ENCODE data around the gene FAM72A.
"Not testable (repeated sequence)": the region's sequence is repeated elsewhere in the genome, so short reads cannot be mapped to it uniquely, and the experiment has no call there.

FAM72A gene

DNA sequence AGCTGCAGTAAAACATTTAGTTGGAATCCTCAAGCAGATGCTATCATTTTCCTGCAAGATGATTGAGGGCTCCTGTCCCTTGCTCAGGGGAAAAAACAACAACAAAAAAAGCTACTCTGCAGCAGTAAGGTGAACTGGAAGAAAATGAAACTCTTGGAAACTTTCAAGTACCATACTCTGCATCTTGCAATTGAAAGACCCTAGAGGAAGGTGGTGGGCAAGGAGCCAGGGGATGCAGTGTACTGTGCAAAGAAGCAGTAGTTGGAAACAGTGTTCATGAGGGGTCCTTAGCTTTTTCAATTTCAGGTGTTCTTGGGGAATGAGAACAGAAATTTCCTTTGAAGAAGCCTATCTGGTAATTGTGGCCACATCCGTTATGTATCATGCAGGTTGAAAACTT is 8.2 kb upstream of the FAM72A start:
- not testable (repeated sequence) for DNase-seq

DNA sequence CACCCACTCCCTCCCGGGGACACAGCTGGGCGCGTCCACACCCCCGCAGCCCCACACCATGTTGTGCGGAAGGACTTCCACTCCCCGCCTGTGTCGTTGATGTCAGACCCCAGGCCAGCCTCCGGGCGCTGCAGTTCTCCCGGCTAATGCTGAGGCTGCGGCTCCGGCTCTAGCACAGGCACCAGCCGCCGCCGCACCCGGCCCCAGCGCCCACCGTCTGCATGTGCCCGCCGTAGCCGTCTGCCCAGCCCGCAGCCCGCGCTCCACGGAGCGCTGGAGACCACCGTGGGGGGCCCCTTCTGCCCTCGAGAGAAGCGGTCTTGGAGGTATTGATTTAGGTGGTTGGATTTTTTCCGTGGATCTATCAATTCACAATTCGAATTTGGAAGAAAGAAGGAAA is 2.9 kb upstream of the FAM72A start:
- not testable (repeated sequence) for DNase-seq

DNA sequence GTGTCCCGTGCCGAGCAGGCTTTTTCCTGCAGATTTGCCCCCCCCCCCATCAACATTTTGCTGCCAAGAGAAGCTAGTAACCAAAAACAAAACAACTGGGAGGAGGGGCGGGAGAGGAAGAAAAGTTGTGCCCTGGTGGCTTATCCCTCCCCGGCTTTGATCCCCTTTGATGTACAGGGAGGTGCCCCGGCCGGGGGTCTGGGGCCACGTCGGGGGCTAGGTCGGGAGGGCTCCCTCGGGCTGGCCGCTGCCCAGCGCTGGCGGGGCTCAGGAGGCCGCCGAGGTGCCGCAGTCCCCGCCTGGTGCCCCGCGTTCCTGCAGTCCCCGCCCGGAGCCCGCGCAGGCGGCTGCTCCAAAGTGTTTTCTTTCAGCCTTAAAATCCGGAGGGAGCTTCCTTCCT is 2.2 kb upstream of the FAM72A start:
- not testable (repeated sequence) for DNase-seq

DNA sequence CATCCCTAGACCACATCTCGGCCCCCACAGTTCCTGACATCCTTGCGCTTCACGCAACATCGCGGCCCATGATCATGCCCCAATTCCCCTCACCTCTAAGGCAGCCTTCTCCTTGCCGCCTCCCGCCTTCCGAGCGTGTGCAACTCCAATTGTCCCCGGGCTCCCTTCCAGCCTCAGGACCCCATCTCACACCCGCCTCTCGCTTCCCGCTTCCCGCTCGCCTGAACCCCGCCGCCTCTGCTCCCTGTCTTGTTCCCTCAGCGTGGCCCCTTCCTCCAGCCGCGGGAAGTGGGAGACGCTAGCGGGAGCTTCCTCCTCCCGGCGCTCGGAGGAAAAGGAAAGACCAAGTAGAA is 1.5 kb upstream of the FAM72A start:
- DNase-seq: not testable (repeated sequence)

DNA sequence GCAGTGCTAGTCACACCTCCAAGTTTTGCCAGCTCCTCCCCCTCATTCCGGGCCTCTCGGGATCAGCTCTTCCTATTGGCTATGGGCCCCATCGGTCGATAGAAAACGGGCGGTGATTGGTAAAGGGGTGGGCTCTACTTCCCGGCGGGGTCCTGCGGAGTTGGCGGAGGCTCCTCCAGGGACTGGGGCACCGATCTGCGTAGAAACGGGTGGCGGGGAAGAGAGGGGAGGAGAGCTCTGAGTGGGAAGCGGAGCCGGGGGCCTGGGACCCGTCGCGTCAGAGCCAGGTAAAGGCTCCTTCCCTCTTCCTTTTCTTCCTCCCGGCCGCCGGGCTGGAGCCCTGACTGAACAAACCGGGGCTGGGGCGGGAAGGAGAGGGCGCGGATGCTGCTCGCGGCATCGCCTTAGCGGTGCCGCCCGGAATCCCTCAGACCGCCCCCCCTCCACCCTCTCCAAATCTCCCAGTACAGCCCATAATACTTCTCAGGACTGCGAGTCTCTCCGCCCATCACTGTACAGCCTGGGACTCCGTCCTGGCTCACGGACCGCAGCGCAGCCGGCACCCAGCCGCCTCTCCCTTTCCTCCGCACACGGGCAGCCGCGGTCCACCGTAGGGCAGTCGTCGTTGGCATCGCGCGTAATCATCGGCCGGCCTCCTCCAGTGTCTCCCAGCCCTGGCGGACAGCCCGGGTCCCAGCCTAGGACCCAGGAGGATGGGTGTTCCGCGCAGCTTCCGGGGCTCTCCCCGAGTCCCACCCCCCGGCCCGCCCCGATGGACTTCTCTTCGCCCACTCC is 922 bp upstream of the FAM72A start, which contains the start of gene SRGAP2:
SRGAP2 (plus strand) TSS at position 178 of the 795 bp plus-strand sequence. CDS start 2,430 bp downstream, outside the sequence.
- peak; percentile 1 for DNase-seq

DNA sequence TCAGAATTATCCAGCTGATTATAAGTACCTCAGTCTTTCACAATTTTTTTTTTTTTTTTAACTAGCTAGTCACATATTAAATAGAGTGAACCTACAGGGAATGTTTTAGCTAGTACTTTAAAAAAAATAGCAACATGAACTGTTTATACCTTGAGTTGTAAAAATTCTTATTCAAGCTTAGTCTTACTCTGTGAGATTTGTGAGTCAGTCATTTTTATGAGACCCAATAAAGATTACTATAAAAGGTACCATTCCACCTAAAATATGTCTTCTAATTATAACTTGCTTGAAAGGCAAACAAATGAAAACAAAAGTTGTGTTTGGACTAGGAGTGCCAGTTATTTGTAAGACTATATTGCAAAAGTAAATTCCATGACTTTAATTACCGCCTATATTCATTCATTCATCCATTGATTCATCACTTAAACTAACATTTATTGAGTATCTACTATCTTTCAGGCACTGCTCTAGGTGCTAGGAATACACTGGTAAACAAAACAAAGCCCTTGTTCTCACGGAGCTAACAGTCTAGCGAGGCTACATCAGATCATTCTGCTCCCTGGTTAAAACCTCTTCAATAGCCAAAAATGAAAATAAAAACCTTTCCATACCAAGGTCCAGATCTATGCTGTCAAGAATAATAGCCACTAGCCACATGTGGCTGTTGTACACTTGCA is 5.8 kb downstream of the FAM72A start:
- DNase-seq: not testable (repeated sequence)

DNA sequence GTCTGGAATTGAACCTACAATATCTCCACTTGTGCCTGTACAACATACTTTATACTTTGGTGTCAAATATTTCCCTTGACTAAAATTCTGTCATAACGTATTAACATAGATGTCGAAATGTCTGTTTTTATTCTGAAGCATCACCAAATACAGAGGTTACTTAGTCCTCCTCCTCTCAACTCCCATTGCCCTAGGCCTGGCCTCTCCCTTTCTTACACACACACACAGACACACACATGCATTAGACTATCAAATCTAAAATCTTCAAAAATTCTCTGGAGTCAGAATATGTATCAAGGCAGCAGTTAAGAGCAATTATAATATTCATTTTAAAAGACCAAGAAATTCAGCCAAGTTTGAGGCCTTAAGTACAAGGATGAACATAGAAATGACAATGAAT is 7.5 kb downstream of the FAM72A start:
- not testable (repeated sequence) for DNase-seq

DNA sequence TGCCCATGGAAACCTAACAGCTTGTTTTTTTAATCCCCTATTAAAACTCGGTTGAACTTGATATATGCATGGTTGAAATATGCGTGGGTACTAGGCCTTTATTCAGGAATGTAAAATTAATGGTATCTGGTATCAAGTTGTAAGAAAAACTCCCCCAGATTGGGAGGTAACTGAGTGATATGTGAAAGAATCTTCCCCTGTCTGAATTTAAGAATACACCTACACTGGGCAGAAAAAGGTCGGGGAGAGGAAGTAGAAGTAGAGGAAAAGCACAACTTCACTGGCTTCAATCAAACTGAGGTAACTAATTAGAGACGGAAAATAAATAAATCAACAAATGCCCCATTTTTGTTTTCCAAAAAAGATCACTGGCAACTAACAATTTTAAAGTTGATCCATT is 15.8 kb downstream of the FAM72A start:
- DNase-seq: not testable (repeated sequence)

DNA sequence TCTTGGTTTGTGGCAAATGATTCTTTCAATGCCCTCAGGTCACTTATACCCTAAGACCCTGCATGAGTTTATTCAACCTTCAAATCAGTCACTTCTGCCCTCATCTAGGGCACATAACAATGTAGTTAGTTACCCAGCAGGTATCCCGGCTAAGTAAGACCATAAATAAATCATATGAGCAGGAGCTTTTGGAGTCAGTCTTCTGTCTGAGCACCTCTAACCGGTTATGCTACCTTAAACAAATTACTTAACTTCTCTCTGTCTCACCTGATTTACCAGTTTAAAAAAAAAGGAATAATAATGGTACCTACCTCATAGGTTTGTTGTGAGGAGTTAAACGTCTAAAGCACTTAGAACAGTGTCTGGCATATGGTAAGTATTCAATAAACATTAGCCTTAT is 16.9 kb downstream of the FAM72A start:
- DNase-seq: not testable (repeated sequence)

DNA sequence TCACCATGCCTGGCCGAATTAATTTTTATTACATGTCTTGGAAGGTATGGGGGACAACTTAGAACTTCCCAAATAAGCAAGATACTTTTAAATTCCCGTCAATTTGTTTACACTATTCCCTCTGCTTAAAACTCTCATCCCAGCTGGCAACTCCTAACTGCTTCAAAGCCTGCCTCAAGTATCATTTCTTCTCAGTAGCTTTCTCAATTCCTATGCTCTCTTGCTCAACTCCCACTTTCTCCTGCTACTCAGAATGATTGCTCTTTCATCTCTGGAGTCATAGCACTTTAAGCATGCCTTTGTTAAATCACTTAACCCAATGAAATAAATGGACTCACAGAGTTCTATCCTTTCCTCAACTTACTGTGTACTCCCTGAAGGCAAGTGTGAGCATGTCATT is 18.9 kb downstream of the FAM72A start:
- not testable (repeated sequence) for DNase-seq

DNA sequence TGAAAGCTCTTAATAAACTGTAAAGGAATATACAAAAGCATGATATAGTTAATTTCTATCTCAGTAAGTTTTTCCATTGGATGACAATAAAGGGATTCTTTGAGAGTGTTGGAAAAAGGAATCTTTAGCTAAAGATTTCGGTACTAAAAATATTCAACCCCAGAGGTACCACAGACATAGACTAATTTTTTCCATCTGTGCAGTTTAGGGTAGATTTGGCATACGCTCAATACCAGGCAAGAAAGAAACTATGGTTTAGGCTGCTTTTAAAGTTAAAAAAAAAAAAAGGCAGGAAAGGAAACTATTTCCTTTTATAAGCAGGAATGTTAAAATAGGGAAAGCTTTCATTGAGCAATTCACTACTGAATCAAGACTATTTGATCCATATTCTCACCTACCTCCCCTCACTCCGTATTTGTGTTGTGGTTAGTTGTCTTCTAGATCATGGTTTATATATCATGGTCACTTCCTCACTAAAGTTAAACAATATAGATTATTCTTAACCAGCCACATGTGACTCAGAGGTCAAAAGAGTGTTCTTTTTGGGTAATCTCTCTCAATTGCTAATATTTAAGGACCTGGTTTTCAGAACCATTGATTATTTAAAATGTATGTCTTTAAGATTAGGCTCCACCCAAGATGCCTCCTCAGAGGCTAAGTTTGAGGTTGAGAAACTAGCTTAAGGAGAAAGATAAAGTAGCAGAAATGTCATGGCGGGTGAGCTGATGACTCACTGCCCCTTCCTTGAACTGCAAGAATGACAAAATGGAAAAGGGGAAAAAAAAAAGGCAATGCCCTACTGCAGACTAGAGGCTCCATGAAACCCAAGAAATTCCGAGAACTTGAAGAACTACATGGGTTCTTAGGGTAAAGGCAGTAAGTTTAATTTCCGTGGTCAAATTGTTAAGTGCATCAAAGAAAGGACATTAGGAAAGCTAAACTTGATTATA is 20.0 kb downstream of the FAM72A start:
- not testable (repeated sequence) for DNase-seq

DNA sequence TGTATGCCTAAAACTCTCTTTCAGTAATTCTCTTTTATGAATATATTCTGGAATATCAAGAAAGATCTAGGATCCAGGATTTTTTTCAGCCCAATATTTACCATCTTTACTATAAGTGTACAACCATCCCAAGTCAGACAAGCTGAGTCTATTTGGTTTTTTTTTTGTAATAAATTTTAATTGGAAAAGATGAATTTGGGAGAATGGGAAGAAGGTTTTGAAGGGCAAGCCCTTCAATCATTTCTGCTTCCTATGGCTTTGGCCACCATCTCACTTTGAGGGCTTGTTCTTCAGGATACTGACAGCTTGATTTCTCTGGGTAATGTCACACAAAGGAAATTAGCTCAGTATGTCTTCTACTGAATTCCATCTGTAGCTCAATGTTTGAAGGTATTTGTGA is 23.0 kb downstream of the FAM72A start:
- DNase-seq: not testable (repeated sequence)

DNA sequence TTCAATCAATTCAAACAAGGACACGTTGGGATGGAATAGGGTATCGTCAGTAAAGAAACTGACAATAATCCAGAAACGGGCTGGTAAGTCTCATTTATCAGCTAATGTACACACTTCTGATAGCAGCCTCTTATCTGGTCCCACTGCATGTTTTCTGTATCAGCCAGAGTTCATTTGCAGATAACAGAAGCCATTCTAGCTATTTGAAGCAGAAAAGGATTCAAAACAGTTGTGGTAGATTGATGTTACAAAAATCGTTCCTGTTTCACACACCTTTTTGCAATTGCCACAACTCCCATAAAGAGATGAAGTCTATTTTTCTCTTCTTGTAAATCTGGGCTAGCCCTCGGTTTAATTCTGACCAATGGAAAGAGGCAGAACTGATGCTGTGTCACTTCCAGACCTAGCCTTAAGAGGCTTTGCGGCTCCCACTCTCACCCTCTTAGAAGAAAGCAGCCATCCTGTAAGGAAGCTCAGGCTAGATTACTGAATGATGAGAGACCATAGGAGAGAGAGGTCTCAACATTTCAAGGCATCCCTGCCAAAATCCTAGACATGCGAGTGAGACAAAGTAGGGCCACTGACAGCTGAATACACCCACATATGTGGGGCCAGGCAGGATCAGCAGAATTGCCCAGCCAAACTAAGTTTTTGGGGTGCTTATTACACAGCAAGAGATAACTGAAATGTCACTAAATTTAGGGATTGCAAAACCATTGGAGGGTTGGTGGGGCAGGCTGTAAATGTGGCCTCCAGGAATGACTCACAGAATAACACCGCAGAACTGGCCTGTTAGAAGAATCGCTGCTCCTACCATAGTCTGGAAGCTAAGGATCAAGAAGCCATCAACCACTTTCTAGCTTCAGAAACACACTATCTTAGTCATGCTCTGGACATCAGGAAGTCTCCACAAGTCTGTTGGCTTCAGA is 24.3 kb downstream of the FAM72A start:
- not testable (repeated sequence) for DNase-seq

DNA sequence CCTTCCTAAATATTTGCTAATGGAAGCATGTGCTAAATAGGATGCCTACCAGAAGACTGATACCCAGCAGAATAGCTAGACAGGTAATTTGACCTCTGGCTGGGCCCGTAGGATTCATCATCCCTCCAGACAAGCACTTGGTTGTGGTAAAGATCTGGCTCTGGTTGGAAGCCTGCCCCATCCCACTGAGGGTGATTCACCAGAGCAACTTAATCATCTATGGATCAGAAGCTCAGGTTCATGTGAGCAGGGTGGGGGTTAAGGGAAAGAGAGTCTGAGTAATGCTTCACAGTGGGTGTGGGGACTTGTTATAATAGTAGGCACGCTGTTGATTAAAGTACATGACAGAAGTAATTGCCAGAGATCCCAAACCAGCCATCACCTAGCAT is 26.5 kb downstream of the FAM72A start:
- DNase-seq: not testable (repeated sequence)

DNA sequence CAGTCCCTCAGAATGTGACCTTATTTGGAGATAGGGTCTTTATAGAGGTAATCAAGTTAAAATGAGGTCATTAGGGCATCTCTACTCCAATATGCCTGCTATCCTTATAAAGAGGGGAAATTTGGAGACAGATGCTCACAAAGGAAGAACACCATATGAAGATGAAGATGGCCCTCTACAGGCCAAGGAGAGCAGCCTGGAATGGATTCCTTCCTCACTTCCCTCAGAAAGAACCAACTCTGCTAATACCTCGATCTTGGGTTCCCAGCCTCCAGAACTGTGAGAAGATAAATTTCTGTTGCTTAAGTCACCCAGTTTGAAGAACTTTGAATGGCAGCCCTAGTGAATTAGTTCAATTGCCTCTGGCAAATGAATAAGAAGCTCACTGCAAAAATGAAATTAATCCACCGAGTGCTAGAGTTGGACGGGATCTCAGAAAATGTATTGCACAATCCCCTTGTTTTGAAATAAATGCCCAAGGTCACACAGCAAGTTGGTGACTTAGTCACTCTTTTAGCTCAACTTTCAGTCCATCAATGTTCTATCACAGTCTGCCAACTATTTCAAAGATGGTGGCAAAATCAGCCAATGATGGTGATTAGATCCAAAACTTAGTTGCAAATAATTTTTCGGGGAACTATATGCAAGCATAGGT is 27.1 kb downstream of the FAM72A start:
- DNase-seq: not testable (repeated sequence)

DNA sequence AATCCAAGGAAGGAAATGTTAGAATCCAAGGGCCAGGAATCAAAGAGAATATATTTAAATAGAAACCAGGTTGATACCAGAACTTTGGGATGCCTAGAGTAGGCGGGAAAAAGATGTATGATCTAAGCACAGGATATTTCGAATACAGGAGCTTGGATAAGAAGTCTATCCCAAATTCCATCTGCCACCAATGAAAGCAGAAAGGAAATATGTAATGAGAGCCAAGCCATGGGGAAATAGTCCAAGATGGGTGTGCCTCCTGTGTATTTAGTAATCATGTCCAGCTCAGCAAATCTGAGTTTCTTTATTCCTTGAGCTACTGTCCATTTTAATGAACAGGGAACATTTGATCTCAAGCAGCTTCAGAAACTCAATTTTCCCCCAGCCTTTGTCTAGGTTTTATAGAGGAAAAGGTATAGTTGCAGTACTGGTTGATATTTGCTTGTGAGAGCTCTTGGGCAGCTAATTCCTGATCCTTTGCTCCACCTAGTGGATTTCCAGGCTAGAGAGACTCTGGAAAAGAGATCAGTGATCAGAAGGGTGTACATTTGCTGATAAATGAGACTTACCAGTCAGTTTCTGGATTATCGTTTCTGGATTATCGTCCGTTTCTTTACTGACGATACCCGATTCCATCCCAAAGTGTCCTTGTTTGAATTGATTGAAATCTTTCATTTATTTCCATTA is 28.3 kb downstream of the FAM72A start:
- not testable (repeated sequence) for DNase-seq

DNA sequence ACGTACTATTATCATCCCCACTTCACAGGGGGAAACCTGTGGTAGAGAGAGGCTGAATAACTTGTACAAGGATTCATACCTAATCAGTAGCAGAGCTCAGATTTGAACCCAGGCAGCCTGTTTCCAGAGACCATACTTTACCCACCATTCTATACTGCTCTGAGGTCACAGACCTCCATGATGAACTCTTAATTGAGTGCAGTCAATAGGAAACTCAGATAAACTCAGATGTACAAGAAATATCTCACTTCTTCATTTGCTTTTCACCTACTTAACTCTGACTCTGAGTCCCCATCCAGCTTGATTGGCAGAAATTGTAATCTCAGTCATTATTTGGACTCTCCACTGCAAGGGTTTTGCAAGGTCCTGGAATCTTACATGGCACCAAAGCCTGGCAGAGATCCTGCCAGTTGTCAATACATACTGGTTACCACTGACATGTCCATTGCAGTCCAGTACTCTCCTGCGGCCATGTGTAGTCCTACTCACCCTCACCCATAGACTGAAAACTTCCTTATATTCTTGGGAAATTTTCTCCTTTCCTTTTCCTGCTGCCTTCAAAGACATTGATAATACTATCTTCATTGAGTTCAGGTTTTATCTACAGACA is 29.4 kb downstream of the FAM72A start:
- DNase-seq: not testable (repeated sequence)

DNA sequence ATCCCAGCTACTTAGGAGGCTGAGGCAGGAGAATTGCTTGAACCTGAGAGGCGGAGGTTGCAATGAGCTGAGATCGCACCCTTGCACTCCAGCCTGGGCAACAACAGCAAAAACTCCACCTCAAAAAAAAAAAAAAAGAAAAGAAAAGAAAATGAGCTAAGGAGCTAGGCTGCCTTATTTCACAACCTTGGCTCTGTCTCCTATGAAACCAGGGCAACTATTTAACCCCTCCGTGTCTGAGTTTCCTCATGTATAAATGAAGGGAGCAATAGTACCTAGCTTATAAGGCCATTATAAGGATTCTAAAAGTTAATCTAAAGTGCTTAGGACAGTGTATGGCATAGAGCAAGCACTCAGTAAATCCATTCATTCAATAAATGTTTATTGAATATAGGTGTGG is 32.8 kb downstream of the FAM72A start:
- not testable (repeated sequence) for DNase-seq

DNA sequence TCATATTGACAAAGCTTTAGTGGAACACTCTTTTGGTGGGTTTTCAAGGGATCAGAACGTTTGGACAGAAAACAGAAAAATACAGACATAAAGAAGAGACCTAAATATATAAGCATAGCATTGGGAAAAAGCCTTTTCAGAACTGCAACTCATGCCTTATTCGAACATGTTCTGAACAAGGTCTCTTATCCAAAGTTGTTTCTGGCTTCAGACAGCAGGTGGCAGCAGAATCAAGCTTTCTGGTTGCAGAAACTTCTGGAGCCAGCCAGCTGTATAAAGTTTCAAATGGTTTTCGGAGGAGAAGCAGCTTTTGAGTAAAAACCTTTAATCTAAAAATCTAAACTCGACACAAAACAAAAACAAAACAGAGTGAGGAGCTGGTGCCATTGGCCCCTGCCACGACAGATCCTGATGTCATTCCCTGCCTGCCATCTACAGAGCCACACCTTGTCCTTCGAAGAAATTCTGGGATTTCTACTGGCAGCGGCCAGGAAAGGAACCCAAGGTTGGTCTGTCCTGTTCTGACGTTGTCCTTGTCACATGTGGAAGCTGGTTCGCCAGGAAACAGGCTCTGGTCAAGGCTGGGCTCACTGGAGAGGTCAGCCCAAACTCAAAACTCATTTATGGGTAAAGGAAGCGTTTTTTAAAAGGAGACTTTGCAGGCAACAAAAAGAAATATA is 35.1 kb downstream of the FAM72A start:
- not testable (repeated sequence) for DNase-seq

Data from NCI-H524 treated with DMSO at 0.1 percent for 48 hours (cell line).